GM21786 (cell line): Measurements from ENCODE around the gene PKN2.
"Not testable (repeated sequence)": the region's sequence is repeated elsewhere in the genome, so short reads cannot be mapped to it uniquely, and the experiment has no call there.

Experiments
- ATAC-seq: cut with Tn5 transposase; IDR thresholded peaks from one replicate; pipeline ENCODE4 v1.9.1; 2021; ENCODE audit not compliant: unreplicated experiment

Gene PKN2

GRCh38 chr1:88784551-88784950, 100.5 kb downstream of the PKN2 start:
- ATAC-seq, result no peak

- no peak for ATAC-seq
Observed at GRCh38 chr1:88787023-88787903, 103.2 kb downstream of the PKN2 start.

- no peak for ATAC-seq
Observed at GRCh38 chr1:88791192-88791591, 107.1 kb downstream of the PKN2 start.

- no peak for ATAC-seq
Observed at GRCh38 chr1:88799491-88799890, 115.4 kb downstream of the PKN2 start.

- no peak for ATAC-seq
Observed at GRCh38 chr1:88800382-88801051, 116.4 kb downstream of the PKN2 start.

- ATAC-seq, result no peak
Observed at GRCh38 chr1:88801575-88802208, 117.6 kb downstream of the PKN2 start.

GRCh38 chr1:88802404-88802803, 118.3 kb downstream of the PKN2 start:
- ATAC-seq, result no peak

- ATAC-seq, result no peak
Observed at GRCh38 chr1:88802950-88803349, 118.9 kb downstream of the PKN2 start.

- no peak for ATAC-seq
Observed at GRCh38 chr1:88803444-88803843, 119.4 kb downstream of the PKN2 start.

GRCh38 chr1:88812366-88812765, 128.3 kb downstream of the PKN2 start:
- no peak for ATAC-seq

- ATAC-seq, result no peak
Observed at GRCh38 chr1:88813471-88813870, 129.4 kb downstream of the PKN2 start.

GRCh38 chr1:88819642-88820041, 135.6 kb downstream of the PKN2 start:
- not testable (repeated sequence) for ATAC-seq

GRCh38 chr1:88825721-88826120, 141.6 kb downstream of the PKN2 start:
- no peak for ATAC-seq

- no peak for ATAC-seq
Observed at GRCh38 chr1:88847643-88848042, 163.6 kb downstream of the PKN2 start.

- ATAC-seq, result no peak
Observed at GRCh38 chr1:88851303-88852063, 167.4 kb downstream of the PKN2 start.

- no peak for ATAC-seq
Observed at GRCh38 chr1:88867743-88868521, 183.9 kb downstream of the PKN2 start.

GRCh38 chr1:88869644-88870043, 185.6 kb downstream of the PKN2 start:
- ATAC-seq, result not testable (repeated sequence)

- no peak for ATAC-seq
Observed at GRCh38 chr1:88873737-88874349, 189.8 kb downstream of the PKN2 start.

- ATAC-seq, result no peak
Observed at GRCh38 chr1:88875595-88875994, 191.5 kb downstream of the PKN2 start.
